CD4-positive, alpha-beta T cell treated with Interleukin-17A for 4 hours (primary cell): ENCODE measurements around the gene VAPA.

Experiments used
- DNase-seq: peaks from one replicate; pipeline ENCODE4 v3.0.0-alpha.2; 2020; ENCODE audit warnings: mixed read lengths

Gene VAPA, protein sequence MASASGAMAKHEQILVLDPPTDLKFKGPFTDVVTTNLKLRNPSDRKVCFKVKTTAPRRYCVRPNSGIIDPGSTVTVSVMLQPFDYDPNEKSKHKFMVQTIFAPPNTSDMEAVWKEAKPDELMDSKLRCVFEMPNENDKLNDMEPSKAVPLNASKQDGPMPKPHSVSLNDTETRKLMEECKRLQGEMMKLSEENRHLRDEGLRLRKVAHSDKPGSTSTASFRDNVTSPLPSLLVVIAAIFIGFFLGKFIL

DNA sequence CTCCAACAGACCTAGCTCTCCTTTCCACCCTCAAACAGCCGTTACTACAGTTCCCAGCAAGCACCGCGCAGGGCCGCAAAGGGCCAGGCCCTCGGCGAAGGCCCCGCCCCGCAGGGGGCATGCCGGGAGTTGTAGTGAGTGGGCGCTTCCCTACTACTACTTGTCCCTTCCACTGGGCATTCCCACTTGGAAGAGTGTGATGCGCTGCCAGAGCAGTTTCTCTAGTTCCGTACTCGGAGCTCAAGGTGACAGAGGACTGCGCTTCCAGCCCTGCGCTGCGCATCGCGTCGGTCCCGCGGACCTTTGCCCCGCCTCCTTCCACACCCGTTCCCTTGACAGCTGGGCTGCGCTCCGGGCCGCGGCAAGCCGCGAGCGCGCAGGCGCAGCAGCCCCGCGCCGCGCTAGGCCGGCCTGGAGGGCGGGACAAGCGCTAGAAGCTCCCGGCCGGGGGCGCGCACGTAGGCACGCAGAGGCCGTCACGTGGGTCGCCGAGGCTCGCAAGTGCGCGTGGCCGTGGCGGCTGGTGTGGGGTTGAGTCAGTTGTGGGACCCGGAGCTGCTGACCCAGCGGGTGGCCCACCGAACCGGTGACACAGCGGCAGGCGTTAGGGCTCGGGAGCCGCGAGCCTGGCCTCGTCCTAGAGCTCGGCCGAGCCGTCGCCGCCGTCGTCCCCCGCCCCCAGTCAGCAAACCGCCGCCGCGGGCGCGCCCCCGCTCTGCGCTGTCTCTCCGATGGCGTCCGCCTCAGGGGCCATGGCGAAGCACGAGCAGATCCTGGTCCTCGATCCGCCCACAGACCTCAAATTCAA lies at the start of gene VAPA:
VAPA (plus strand) TSS at position 491 of the 808 bp plus-strand sequence; CDS start at position 732, 241 bp downstream.
- DNase-seq: peak; percentile 94

DNA sequence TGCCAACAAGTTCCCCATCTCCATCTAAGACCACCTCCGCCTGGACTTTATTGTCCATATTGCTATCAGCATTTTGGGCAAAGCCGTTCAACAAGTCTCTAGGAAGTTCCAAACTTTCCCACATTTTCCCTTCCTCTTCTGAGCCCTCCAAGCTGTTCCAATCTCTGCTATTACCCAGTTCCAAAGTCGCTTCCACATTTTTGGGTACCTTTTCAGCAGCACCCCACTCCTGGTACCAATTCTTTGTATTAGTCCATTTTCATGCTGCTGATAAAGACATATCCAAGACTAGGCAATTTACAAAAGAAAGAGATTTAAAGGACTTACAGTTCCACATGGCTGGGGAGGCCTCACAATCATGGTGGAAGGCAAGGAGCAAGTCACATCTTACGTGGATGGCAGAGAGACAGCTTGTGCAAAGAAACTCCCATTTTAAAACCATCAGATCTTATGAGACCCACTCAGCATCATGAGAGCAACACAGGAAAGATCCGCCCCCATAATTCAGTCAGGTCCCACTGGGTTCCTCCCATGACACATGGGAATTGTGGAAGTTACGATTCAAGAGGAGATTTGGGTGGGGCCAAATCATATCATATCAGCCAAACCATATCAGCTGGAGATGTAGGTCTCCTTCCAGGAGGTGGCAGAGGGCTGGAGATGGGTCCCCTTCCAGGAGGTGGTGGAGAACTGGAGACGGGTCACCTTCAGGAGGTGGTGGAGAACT lies 47.9 kb upstream of the VAPA start:
- no peak for DNase-seq

DNA sequence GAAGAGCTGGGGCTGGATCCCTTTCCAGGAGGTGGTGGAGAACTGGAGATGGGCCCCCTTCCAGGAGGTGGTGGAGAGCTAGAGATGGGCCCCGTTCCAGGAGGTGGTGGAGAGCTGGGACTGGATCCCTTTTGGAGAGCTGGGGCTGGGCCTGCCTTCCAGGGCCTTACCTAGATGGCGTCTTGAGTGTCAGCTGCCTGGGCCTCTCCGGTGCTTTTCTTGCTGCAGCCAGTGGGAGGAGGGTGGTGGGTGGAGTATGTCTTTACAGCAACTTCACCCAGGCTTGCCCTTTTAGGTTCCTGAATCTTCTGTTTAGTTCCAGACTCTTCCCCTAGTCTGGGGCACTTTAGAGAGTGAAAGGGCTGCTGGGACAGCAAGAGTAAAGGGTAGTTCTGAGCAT lies 47.2 kb upstream of the VAPA start:
- DNase-seq: no peak

DNA sequence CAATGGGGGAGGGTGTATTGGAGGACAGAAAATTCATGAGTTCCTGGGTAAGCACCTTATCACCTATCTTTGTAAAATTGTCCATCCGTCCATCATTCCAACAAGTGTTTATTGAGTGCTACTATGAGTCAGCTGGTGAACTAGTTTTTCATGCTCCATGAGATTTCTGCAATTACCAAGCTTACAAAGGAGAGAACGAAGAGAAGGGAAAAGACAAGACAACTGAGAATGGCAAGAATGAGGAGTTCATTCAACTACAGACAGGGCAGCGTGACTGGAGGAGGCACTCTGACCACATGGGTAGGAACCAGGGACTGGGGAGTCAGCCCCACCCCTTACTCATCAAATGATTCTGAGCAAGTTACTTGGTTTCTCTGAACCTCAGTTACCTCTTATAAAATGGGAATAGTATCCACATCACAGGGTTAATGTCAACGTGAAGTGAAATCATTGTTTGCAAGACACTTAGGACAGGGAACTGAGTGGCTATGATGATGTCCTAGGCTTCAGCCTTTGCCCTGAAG lies 46.7 kb upstream of the VAPA start:
- DNase-seq: no peak

DNA sequence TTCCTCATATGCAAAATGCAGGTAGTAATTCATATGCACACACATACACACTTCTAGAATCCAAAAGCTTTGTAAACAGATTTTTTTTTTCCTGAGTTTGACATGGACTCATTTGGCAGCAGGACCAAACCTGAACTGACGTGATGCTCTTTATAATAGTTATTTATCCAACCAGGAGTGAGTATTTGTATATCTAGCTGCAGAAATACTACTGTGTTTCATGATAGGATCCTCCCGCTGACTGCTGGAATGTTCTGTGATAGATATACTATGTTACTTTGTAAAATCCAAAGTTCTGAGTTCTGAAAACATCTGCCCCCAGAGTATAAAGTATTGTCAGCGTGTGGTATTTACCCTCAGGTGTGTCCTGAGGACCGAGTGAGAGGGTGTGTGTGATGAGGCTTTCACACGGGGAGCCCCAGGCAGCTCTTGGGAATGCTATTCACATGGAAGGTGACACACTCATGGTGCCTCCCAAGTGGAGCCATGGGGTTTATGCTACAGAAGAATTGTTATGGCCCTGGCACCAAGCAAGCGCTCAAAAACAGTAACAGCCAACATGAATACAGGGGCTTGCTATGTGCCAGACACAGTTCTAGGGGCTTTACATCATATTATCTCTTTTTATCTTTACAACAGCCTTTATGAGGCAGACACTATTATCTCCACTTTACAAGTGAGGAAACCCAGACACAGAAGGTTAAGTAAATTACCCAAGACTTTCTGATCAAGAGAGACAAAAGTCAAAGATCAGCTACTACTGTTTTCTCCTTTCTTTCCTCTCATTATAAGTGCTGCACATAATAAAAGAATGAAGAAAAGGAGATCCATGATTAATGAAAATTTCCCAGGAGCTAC lies 44.7 kb upstream of the VAPA start:
- no peak for DNase-seq

DNA sequence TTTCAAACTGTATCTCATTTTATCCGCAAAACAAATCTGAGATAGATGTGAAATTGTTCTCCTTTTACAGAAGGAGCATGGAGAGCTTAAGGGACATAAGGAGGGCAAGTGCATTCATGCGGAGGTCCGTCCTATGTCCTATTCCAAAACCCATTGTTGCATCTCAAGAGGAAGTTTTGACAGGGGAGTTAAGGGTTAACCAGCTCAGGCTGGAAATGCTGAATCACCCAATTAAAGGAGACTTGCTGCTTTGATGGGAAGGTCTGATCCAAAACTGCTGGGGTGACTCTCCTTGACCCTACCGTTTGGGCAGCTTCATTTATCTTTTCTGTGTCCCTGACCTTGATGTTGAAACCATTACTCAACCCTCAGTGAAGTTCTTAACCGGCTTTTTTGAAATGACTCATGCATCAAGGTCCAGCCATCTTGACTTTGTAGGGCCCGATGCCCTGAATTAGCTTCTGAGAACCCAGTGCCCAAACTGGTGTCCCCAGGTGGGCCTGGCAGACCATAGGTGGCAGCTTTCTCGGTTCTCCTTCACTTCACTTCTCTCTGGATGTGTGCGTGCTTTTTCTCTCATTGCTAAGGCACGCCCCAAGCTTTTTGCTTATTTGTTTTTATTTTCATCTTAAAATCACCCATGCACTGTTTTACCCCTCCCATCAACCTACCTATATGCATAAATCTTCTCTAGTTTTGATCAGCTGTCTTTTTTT lies 43.9 kb upstream of the VAPA start:
- DNase-seq: no peak

DNA sequence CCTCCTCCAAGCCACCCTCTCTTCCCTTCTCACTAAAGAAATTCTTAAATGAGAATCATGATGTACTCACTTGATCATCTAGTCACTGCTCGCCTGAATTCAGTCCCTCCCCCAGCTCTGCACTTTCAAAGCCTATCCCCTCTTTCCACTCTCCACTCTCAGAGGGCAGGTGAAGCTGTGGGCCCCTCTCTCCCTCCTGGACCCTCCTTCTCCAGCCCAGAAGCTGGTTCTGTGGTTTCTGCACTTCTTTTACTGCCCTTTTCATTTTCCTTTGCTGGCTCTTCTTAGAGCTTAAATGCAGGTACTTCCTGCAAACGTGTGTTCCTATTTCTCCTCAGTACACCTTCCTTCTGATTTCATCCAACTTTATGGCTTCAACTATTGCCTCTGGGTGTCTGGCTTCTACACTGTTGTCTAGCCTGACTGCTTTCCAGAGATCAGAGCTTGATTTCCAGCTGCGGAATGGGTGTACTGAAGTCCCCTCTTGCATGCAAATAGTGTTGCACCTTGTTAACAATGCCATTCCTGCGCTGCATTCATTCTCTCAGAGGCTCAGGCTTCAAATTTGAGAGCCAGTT lies 43.3 kb upstream of the VAPA start:
- DNase-seq: no peak

DNA sequence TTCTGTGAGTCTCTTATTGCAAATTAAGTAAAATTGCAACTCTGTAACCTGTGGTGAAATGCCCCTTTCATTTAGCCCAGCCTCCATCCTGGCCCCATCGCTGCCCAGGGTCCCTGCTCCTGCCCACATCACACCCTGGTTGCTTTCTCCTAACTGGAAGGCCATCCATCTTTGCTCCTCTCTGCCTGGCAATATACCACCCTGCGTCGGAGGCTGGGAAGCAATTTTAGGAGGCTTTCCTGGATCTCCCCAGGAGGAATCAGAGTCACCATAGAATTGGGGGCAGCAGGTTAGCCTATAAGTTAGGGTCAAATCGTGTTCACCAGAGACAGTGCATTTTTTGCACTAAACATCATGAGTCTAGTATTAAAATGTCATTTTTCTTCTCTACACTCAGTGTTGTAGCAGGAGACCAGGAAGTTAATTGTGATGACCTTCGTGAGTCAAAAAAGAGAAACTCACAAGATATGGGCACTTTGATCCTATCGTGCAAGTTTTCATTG lies 42.5 kb upstream of the VAPA start:
- DNase-seq: no peak

DNA sequence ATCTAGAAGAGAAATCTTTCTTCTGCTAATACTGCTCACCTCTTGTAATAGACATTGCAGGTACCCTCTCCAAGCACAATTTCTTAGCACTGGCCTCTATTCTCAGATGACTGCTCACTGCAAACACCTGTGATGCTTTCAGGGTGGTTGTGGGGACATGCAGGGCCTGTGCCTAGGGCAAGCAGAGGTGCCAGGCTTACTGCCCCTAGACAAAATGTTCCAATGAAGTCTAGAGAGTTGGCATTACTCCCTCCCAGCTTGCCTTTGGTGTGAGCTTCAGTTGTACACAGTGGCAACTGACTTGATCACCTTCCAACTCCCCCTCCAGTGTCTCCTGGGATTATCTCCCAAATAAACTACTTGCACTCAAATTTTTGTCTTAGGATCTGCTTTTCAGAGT lies 41.0 kb upstream of the VAPA start:
- no peak for DNase-seq

DNA sequence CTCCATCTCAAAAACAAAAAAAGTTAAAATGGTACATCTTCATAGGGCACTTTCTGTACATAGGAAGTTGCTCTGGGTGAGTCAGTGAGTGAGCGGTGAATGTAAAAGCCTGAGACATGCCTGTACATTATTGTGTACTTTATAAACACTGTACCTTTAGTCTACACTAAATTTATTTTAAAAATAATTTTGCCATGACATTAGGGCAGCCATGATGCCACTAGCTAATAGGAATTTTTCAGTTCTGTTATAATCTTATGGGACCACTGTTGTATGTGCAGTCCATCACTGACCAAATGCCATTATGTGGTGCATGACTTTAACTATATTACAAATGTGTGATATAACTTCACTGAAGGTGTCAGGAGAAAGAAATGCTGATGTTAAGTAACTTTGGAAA lies 39.1 kb upstream of the VAPA start:
- DNase-seq: no peak

DNA sequence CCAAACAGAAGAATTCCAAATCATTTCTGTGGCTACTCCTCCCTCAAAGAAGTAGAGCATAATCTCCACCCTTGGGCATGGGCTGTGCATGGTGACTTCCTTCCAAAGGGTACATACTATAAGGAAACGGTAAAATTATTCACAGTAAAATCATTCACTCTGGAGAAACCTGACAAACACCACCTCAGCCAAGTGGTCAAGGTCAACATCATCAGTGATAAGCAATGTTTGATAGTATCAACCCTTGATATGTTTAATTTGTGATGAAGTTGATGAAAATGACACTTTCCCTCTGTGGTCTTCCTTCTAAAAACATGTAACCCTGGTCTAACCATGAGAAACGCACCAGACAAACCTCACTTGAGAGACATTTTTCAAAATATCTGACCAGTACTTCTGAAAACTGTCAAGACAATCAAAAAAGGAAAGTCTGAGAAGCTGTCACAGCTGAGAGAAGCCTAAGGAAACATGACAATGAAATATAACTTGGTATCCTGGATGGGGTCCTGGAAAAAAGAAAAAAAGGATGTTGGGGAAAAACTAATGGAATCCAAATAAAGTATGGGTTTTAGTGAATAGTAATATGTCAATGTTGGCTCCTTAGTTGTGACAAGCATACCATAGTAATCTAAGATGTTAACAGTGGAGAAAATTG lies 37.5 kb upstream of the VAPA start:
- no peak for DNase-seq

DNA sequence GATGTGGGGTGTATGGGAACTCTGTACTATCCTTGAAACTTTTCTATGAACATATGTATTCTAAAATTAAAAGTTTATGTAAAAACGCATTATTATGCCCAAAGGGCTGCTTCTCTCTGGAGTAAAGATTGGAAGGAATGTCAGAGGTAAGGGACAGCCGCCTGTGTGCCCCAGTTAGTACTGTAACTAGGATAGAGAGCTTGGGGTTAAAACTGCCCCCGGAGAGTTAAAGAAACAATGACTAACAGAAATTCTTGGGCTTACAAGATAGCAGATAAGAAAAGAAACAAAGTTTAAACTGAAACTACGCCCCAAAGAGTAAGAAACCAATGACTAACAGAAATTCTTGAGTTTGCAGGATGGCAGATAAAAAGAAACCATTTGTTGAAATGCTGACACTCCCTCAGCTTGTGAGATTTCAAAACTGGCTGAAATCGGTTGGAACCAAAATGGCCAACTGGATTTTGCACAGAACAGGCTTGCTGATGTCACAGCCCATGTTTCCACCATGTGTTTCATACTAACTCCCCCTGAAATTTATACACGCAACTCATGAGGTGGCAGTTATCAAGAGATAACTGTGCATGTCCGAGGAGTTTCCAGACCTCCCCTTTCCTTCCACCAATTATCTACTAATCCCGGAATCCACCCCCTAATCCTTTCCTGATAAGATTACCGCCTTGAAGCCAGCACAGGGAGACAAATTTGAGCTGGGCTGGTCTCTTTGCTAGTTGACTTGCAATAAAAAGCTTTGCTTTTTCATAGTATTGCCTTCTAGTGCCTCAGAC lies 36.8 kb upstream of the VAPA start:
- no peak for DNase-seq

DNA sequence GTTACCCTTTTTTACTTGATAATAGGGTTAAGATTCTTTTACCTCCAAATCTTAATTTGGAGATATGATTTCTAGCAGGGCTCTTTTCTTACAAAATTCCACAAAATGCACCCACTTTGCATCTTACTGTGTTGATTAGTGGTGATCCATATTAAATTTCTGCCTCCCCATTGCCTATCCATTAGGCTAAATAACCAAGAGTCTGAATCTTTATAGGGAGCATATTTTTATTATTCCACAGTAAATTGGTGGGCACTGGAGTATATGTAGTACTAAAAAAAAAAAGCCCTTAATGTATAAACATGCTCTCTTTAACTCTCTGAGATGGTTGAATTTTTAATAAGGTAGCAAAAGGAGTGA lies 36.2 kb upstream of the VAPA start:
- no peak for DNase-seq

DNA sequence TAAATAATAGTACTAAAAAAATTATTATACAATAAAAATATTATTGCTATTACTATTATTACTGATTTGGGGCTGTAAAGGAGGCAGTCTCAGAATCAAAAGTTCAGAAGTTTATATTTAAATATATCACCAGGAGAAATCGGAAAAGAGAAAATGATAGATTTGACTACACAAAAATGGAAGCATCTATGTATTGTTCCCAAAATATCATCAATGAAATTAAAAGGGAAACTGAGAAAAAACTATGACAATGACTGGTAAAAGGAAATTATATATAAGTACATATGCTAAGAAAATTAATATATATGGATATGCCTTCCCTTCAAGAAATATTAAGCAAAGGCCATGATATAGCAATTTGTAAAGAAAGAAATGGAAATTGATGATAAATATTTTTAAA lies 35.7 kb upstream of the VAPA start:
- no peak for DNase-seq

DNA sequence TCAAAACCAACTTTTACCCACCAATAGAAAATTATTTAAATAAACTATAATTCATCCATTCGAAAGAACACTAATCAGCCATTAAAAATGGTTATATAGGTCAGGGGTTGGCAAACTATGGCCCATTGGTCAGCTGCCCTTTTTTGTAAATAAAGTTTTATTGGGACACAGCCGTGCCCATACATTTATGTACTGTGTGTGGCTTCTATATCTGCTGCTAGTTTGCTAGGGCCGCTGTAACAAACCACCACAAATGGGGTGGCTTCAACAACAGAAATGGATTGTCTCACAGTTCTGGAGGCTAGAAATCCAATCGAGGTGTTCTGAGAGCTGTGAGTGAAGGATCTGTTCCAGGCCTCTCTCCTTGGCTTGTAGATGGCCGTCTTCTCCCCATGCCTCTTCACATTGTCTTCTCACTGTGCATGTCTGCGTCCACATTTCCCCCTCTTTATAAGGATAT lies 35.0 kb upstream of the VAPA start:
- no peak for DNase-seq

DNA sequence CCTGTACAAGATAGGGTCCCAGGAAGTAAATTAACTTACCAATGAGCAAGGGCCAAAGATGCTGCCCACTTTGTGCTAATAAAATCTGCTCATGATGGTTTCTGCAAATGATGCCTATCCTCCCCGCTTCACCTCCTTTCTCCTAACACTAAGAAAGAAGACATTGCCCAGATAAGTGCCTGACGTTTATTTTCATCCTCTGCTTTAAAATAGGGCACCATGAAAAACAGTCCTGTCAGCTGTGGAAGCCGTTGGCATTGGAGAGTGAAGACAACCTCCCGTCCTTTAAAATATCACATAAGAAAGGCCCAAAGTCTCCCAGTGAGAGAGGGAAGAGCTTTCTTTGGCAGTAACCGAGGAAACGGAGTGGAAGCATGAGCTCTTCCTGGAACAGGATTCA lies 29.7 kb upstream of the VAPA start:
- no peak for DNase-seq

DNA sequence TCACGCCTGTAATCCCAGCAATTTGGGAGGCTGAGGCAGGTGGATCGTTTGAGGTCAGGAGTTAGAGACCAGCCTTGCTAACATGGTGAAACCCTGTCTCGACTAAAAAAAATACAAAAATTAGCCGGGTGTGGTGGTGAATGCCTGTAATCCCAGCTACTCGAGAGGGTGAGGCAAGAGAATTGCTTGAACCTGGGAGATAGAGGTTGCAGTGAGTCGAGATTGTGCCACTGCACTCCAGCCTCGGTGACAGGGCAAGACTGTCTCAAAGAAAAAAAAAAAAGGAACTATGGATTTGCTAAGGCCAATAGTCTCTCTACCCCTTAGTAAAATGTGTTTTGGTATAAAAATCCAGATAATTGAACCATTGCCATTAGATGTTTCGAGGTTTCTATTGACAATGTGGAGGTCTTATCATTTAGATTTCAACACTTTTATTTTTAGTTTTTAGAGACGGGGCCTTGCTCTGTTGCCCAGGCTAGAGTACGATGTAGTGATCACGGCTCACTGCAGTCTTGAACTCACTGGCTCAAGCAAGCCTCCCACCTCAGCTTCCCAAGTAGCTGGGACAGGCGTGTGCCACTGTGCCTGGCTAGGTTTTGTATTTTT lies 29.2 kb upstream of the VAPA start:
- DNase-seq: no peak

DNA sequence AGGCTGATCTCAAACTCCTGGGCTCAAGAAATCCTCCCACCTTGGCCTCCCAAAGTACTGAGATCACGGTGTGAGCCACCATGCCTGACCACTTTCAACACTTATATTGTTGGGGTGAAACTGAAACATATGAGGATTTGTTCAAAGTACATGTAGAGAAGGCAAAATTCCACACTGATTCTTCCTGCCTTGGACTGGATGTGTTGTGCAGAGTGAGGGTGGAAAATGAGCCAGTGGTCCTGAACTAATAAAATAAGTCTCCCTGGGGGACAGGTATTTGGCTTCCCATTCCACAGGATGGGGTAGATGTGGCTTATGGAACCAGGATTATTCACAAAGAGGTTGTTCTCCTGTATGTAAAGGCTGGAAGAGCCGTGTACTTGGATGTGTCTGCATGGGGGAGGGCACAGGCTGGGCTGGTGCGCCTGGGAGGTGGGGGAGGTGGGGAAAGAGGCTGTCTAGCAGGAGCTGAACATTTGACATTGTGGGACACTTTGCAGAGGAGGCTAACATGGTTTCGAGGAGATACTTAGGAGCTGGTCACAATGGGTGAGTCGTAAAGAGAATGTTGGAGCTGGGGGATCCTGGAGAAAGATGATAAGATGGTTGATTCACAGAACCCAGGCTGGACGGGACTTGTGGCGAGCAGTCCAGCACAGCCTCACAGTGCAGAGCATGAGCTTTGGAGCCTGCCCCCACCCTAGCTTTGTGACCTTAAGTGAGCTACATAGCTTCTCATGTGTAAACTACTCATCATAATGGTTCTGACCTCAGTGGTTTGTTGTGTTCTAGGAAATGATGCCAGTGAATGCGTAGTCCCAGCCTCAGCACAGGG lies 28.4 kb upstream of the VAPA start, which contains the start of gene TXNDC2:
TXNDC2 (plus strand) TSS at position 804 of the 835 bp plus-strand sequence. CDS start 708 bp downstream, outside the sequence.
- DNase-seq: no peak

DNA sequence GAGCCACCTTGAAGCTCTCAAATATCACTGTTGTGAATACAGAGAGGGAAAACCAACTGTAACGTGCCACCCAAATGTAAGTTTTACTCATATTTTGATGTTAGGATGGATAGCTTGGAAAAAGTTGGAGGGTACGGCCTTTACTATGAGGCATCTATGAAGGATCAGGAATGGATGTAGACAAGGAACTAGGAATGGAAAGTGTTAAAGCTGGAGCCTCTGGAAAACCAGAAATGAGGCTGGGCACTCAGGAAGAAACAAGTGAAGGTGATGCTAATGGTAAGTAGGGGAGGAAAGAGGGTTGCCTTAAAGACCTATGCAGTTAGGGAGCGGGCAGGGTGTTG lies 27.8 kb upstream of the VAPA start:
- DNase-seq: no peak
